ENCODE results near the gene METTL15. TPM values are rescaled to one million over a fixed set of nuclear protein-coding genes. Genes with fewer than 3 reads are reported as not detected.

The METTL15 gene
- total RNA-seq, 4 donors from 2014 or later = 8.5 to 41.1 (median 17.0) TPM

DNA sequence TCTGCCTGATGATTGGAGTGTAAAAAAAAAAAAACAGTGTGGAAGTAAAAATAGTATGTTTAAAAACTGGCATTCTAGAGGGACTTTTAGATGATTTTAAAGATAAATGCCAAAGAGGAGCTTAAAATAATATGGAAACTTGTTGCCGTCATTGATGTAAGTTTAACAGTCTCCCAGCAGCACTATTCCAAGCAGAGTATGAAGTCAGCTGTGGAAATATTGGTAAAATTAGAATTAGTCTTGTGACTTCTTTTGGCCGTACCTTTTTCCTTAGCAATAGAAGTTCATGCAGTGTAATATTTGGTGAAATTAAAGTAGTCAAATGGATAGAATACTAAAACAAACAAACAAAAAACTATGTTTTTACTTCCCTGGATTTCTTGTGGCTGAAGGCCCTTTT is 134.9 kb downstream of the METTL15 start:
- no peak overlapping the region for H3K27ac ChIP-seq
- intact Hi-C loops (cut with DNase I; ENCODE audit: low total_unique reads) = no loop called here
- H3K4me1 ChIP-seq = no peaks in the 10 kb centered on the region
- no peak for DNase-seq
- H3K27me3 ChIP-seq = no peaks in the 10 kb centered on the region
- no peak for TF ChIP-seq POLR2A (IDR thresholded peaks at IDR 0.05)
- TF ChIP-seq, protein P1, sequence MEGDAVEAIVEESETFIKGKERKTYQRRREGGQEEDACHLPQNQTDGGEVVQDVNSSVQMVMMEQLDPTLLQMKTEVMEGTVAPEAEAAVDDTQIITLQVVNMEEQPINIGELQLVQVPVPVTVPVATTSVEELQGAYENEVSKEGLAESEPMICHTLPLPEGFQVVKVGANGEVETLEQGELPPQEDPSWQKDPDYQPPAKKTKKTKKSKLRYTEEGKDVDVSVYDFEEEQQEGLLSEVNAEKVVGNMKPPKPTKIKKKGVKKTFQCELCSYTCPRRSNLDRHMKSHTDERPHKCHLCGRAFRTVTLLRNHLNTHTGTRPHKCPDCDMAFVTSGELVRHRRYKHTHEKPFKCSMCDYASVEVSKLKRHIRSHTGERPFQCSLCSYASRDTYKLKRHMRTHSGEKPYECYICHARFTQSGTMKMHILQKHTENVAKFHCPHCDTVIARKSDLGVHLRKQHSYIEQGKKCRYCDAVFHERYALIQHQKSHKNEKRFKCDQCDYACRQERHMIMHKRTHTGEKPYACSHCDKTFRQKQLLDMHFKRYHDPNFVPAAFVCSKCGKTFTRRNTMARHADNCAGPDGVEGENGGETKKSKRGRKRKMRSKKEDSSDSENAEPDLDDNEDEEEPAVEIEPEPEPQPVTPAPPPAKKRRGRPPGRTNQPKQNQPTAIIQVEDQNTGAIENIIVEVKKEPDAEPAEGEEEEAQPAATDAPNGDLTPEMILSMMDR (IDR thresholded peaks at IDR 0.05) = no peak
- H3K36me3 ChIP-seq = no peaks in the 10 kb centered on the region
- no peak overlapping the region for H3K4me3 ChIP-seq
- no peaks in the 10 kb centered on the region for H3K9me3 ChIP-seq

DNA sequence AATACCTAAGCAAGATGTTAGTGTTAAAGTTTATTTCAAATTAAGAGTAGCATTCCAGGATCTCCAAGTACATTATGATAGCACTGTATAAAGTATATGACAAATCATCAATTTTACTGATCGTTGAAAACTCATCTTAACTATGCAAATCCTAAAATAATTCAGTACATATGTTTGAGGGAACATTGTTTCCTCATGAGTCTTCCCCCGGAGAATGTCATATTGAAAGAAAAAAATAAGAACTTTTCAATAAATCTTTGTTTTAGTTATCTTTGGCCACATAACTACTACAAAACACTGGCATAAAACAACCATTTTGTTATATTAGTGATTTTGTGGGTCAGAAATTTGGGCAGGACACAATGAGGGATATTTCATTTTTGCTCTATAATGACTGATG is 135.4 kb downstream of the METTL15 start:
- no peaks in the 10 kb centered on the region for H3K36me3 ChIP-seq
- no peak for DNase-seq
- H3K4me1 ChIP-seq = no peaks in the 10 kb centered on the region
- H3K9me3 ChIP-seq = no peaks in the 10 kb centered on the region
- H3K4me3 ChIP-seq = no peak overlapping the region
- no peaks in the 10 kb centered on the region for H3K27me3 ChIP-seq
- no peak overlapping the region for H3K27ac ChIP-seq
- TF ChIP-seq, protein P1 (IDR thresholded peaks at IDR 0.05) = no peak
- intact Hi-C loops (cut with DNase I; ENCODE audit: low total_unique reads) = no loop called here

DNA sequence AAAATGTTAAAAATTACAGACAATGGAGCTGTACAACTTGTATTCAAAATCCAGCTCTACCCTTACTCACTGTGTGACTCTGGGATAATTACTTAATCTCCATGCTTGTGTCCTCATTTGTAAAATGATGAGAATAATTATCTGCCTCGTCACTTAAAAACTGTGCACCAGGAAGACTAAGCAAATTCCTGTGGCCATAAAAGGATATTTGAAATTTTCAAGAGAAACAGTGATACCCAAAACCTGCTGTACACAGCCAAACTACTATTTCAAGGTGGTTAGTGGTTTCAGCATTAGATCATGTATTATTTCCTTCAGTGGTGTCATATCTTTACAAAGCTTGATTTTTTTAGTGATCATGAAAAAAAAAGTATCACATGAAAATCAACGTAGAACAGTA is 136.9 kb downstream of the METTL15 start:
- H3K4me3 ChIP-seq = no peak overlapping the region
- no peaks in the 10 kb centered on the region for H3K9me3 ChIP-seq
- no peak overlapping the region for H3K27ac ChIP-seq
- H3K27me3 ChIP-seq = no peaks in the 10 kb centered on the region
- H3K4me1 ChIP-seq = no peaks in the 10 kb centered on the region
- intact Hi-C loops (cut with DNase I; ENCODE audit: low total_unique reads) = no loop called here
- TF ChIP-seq POLR2A (IDR thresholded peaks at IDR 0.05) = no peak
- TF ChIP-seq, protein P1 (IDR thresholded peaks at IDR 0.05) = no peak
- no peaks in the 10 kb centered on the region for H3K36me3 ChIP-seq
- DNase-seq = no peak

DNA sequence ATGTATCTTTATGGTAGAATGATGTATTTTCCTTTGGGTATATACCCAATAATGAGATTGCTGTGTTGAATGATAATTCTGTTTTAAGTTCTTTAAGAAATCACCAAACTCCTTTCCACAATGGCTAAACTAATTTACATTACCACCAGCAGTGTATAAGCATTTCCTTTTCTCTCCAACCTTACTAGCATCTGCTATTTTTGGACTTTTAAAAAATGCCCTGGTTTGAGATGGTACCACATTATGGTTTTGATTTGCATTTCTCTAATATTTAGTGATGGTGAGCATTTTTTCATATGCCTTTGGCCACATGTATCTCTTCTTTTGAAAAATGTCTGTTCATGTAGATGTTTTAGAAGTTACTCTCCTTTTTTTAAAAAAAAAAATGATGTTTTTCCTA is 142.0 kb downstream of the METTL15 start:
- intact Hi-C loops (cut with DNase I; ENCODE audit: low total_unique reads) = no loop called here
- no peak for DNase-seq
- H3K4me3 ChIP-seq = no peak overlapping the region
- H3K4me1 ChIP-seq = no peaks in the 10 kb centered on the region
- no peaks in the 10 kb centered on the region for H3K36me3 ChIP-seq
- TF ChIP-seq, protein P1 (IDR thresholded peaks at IDR 0.05) = no peak
- no peak for TF ChIP-seq POLR2A (IDR thresholded peaks at IDR 0.05)
- H3K9me3 ChIP-seq = no peaks in the 10 kb centered on the region
- H3K27ac ChIP-seq = no peak overlapping the region
- H3K27me3 ChIP-seq = no peaks in the 10 kb centered on the region

DNA sequence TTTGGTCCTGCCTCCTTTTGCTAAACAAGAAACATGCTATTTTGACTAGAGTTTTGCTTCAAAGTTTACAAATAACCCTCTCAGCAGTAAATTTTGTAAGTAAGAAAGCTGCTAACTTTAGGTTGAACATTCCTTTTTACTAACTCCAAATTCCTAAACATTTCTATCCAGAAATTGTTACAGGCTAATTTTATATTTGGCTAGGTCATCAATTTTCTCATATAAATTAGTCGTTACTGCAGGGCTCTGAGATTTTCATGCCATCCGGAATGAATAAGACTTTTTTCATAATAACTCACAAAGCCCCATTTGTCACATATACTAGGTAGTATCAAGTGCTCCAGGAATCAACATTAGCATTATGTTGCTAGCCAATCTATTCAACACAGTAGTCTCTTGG is 143.1 kb downstream of the METTL15 start:
- H3K36me3 ChIP-seq = no peaks in the 10 kb centered on the region
- no peaks in the 10 kb centered on the region for H3K9me3 ChIP-seq
- no peak overlapping the region for H3K4me3 ChIP-seq
- H3K27me3 ChIP-seq = no peaks in the 10 kb centered on the region
- no peak overlapping the region for H3K27ac ChIP-seq
- TF ChIP-seq POLR2A (IDR thresholded peaks at IDR 0.05) = no peak
- TF ChIP-seq, protein P1 (IDR thresholded peaks at IDR 0.05) = no peak
- intact Hi-C loops (cut with DNase I; ENCODE audit: low total_unique reads) = no loop called here
- H3K4me1 ChIP-seq = no peaks in the 10 kb centered on the region
- DNase-seq = no peak

Data from uterus (tissue), 4 donors.